HL-60/S4 (cell line): Measurements from ENCODE around the gene MX2.
"Not testable (repeated sequence)": the region's sequence is repeated elsewhere in the genome, so short reads cannot be mapped to it uniquely, and the experiment has no call there.

Experiments used
- in situ Hi-C: fragments of 300-500 bp; cut with MboI; formaldehyde crosslinking; loops from 2 replicates; pipeline ENCODE4 v1.14.3; 2022; ENCODE audit warnings: low sequenced_read_pairs

MX2 gene

DNA sequence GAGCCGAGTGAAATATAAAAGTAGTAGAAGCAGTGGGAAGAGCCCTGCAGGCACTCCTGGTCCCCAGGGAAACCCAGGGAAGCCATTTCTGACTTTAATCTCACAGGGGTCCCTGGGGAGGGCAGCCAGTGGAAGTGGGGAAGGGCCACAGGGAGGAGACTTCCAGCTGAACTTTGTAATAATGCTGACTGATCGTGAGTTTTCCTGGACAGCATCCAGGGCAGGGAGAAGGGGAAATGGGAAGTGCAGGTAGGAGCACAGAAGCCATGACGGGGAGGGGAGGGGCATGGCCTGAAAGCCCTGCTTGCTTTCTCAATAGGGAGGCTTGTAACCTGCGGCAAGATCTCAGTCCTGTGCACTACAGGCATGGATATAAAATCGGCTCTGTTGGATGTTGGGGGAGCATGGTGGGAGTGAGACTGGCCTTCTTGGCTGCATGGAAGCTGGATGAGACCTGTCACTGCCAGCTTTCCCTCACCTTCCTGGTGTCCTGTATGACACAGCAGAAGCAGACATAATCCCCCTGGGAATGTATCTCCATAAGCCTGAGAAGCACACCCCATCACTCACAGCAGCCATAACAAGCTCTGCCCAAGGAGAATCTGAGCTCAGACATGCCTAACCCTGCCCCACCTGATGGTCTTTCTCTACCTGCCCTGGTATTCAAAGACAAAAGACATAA lies 49.1 kb downstream of the MX2 start:
- in situ Hi-C loops, result no loop called here

DNA sequence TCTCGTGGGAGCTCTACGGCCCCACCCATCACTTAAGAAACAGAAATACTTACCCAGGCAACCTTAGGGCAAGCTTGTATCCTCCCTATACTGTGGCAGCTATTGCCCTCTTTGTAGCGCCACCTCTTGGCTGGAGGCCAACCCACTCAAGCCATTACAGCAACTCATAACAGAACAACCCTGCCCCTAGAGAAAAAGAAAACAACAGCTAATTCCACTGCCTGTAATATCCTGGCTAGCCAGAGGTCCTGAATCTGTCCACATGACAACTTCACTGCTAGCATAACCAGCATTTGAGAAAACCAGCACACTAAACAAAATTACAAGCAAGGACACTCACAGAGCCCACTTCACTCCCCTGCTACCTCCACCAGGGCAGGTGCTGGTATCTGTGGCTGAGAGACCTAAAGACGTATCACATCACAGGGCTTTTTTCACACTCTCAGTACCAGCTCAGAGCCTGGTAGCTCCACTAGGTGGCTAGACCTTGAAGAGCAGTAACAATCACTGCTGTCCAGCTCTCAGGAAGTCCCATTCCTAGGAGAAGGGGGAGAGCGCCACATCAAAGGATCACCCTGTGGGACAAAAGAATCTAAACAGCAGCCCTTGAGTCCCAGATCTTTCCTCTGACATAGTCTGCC lies 49.7 kb downstream of the MX2 start:
- in situ Hi-C loops, result no loop called here

DNA sequence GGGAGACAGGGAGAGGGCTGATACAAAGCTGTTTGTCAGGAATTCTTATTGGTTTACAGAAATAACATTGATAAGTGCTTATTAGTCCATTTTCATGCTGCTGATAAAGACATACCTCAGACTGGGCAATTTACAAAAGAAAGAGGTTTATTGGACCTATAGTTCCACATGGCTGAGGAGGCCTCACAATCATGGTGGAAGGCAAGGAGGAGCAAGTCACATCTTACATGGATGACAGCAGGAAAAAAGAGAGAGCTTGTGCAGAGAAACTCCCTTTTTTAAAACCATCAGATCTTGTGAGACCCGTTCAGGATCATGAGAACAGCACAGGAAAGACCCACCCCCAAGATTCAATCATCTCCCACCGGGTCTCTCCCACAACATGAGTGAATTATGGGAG lies 55.7 kb downstream of the MX2 start:
- in situ Hi-C loops, result not testable (repeated sequence)

DNA sequence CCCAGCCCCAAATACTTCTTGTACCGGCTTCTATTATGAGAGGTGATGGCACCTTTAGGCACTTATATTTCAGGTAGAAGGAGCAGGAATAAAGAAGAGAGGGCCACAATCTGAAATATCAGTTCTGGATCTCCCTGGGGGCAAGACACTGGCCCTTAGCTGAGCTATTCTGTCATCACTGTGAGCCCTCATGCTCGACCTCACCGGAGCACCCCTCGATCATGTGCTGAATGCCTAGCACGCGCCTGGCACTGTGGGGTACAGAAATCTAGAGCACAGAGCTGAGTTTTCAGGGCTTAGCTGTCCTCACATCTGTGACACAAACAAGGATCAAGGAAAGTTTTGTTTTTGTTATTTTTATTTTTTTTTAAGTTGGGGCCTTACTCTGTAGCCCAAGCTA lies 56.6 kb downstream of the MX2 start:
- in situ Hi-C loops, result no loop called here

DNA sequence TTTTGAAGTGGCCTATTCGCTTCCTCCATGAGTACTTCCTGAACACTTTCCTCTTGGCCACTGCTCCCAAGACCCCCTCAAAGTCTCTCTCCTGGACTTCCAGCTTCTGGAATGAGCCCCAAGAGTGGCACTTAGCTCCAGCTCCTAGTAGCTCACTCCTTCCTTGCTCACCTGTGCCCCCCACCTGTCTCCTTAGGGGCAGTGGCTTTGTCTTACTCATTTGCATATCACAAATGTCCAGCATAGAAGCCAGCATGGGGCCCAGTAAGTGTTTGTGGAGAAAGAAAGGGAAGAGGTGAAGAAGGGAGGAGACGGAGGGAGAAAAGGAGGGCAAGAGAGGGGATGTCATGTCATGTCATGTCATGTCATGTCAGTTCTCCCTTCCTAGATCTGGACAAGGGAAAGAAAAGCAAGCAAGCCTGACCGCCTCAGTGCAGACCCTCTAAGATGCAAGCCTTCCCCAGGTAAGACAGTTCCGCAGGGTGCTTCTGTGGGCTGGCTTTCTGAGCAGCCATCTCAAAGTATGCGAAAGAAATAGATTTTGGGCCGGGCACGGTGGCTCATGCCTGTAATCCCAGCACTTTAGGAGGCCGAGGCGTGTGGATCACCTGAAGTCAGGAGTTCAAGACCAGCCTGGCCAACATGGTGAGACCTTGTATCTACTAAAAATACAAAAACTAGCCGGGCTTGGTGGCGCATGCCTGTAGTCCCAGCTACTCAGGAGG lies 57.3 kb downstream of the MX2 start:
- in situ Hi-C loops, result no loop called here

DNA sequence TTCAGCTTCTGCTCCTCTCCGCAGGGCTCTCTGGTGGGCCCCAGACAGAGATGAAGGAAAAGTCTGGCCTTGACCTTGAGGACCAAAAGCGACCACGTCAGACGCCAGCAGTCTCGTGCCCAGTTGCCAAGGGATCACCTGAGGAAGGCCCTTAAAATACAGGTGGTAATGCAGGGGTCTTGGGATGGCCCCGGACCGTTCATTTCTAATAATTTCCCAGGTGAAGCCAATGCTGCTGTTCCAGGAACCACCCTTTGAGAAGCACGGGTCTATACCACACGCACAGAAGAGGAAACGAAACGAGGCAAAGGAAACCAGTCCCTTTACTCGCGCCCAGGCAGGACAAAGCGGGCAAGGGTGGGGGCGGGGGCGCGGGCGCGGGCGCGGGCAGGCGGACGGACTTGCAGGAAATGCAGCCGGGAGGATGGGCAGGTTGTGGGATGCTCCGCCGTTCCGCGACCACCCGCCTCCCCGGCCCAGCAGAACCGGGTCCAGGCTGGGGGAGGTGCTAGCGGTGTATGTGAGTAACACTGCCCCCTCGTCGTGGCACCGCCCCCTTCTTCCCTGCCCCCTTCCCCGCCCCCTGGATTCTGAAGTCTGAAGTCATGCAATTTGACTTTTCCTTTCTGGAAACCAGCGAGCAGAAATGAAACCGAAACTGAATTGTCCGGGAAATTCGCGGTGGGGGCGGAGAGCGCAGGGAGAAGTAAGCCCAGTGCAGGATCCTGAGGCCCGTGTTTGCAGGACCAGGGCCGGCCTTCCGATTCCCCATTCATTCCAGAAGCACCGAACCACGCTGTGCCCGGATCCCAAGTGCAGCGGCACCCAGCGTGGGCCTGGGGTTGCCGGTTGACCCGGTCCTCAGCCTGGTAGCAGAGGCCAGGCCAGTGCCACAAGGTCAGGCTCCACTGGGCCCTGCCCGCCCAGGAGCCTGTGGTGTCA lies 58.4 kb downstream of the MX2 start:
- in situ Hi-C loops, result no loop called here

DNA sequence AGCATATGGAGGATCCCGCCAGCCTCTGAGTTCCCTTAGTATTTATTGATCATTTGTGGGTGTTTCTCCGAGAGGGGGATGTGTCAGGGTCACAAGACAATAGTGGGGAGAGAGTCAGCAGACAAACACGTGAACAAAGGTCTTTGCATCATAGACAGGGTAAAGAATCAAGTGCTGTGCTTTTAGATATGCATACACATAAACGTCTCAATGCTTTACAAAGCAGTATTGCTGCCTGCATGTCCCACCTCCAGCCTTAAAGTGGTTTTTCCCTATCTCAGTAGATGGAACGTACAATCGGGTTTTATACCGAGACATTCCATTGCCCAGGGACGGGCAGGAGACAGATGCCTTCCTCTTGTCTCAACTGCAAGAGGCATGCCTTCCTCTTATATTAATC lies 59.2 kb downstream of the MX2 start:
- in situ Hi-C loops, result not testable (repeated sequence)

DNA sequence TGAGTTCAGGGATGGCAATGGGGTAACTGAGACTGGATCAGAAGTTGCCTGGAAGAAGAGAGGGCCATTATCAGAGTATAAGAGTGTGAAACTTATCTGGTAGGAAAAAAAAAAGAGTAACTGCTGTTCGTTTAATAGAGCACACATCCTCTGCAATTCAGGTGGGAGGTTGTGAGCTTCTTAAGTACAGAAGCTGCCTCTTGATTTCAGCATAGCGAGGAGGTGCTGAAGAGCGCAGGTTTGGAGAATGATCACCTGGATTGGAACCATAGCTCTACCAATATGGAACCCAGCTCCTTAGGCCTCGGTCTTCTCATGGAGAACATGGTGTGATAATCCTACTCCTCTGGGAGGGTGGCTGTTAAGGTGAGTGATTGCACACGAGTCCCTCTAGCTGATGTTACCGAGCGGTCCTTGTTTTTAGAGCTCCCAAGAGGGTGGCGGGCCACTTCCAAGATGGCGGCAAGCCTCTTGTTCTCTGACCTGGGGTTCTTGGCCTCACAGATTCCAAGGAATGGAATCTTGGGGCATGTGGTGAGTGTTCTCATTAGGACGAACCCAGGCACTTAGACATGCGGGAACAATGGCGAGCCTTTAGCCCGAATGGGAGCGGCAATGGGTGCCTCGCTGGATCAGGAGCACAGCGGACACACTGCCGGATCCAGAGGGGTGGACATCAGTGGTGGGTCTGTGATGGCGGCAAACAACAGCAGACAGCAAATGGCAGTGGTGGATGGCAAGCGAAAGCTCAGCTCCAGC lies 60.9 kb downstream of the MX2 start:
- in situ Hi-C loops, result no loop called here

DNA sequence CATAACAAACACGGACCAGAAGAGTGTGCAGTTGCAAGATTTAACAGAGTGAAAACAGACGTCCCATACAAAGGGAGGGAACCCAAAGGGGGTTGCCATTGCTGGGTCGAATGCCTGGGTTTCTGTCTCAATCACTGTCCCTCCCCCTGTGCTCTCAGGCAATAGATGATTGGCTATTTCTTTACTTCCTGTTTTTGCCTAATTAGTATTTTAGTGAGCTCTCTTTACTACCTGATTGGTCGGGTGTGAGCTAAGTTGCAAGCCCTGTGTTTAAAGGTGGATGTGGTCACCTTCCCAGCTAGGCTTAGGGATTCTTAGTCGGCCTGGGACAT lies 61.4 kb downstream of the MX2 start:
- in situ Hi-C loops, result not testable (repeated sequence)

DNA sequence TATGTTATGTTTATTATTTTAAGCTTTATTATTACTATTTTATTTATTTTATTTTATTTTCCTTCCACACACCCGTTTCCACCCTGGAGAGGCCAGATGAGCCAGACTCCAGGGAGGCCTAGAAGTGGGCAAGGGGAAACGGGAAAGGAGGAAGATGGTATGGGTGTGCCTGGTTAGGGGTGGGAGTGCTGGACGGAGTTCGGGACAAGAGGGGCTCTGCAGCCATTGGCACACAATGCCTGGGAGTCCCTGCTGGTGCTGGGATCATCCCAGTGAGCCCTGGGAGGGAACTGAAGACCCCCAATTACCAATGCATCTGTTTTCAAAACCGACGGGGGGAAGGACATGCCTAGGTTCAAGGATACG lies 63.7 kb downstream of the MX2 start:
- in situ Hi-C loops, result no loop called here

DNA sequence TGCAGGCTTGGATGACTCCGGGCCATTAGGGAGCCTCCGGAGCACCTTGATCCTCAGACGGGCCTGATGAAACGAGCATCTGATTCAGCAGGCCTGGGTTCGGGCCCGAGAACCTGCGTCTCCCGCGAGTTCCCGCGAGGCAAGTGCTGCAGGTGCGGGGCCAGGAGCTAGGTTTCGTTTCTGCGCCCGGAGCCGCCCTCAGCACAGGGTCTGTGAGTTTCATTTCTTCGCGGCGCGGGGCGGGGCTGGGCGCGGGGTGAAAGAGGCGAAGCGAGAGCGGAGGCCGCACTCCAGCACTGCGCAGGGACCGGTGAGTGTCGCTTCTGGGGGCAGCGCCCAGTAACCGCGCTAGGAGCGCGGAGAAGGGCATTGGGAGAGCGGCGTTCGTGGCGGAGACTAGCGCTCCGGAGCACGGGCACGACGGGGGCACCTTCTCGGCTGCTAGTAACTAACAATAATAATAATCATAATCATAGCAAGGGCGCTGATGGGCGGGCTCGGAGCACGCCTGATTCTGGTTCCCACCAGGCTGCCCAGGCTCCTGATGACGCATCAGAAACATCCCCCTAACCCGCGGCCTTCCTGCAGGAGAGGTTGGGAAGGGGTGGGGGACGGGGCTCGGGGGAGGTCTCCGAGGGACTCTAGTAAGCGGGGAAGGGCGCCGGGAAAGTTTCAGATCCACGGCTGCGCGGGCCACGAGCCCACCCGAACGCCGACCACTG lies 64.3 kb downstream of the MX2 start, which contains the start of gene MX1:
Gene MX1, plus strand, starts transcription at position 286 of the 722 bp plus-strand sequence. CDS start 5,832 bp downstream, outside the sequence.
- in situ Hi-C loops, result no loop called here

DNA sequence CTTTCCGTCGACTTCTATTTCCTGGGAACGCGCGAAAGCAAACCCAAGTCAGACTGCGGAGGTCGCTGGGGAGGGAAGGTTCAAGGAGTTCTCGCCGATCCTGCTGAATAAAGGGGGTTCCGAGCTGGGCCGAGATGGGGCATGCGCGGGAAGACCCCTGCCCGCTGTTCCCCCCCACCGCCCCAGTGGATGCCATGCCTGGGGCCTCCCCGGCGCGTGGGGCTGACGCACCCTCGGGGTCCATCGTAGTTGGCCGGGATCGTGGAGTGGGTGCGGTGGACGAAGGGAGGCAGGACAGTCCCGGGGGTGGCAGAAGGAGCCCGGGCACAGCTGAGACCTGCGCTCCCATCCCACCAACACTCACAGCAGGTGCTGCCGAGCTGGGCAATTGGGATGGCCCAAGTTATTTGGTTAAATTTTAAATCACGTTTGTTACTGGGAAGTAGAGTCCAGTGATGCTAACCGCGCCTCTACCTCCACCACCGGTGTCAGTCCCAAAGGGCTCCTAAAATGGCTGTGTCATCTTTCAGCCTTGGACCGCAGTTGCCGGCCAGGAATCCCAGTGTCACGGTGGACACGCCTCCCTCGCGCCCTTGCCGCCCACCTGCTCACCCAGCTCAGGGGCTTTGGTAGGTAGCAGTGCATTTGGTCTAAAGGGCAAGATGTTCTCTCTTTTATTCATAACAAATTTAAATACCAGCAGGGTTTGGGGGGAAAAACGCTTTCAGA lies 65.0 kb downstream of the MX2 start:
- in situ Hi-C loops, result no loop called here

DNA sequence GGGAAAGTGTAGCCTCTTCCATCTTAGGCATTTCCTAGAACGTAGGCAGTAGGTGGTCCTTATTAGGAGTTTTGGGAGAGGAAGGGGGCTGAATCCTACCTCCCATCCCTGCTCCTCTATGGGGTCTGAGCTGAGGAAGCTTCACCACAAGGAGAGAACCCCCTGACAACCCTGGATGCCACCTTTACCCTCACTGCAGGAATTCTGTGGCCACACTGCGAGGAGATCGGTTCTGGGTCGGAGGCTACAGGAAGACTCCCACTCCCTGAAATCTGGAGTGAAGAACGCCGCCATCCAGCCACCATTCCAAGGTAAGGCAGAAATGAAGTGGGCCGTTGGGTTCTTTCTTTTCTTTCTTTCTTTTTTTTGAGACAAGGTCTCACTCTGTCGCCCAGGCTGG lies 65.7 kb downstream of the MX2 start:
- in situ Hi-C loops, result no loop called here

DNA sequence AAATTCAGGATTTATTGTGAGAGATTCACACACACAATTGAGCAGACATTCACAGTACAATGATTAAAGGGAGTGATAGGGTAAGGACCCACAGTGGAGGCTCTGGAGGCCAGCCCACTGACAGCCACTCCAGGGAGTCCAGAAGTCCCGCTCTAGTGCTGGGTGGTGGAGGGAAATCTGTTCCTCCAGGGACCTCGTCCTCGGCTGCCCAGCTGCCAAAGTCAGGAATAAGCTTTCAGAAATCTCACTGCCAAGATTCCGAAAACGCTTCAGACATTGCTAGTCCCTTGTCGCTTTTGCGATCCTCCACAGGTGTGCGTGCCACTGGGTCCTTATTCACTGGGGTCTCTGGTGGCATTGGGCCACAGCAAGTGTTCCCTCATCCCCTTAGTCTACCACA lies 66.5 kb downstream of the MX2 start:
- in situ Hi-C loops, result no loop called here

DNA sequence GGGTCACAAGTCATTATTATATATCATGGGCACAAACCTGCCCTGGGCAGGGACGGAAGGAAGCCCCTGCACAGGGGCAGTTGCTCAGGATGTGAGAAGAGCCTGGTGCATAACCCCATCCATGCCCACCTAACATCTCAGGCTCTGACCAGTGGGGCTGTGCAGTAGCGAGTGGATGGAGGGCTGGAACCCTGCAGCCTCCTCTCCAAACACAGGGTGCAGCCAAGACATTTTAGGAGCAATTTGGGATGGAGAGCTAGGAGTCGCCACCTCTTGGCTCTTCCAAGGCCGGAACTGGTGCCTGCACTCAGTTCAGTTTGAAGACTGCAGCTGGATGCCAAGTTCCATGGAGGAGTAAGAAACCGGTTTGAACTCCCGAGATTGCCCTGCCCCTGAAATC lies 67.0 kb downstream of the MX2 start:
- in situ Hi-C loops, result no loop called here

DNA sequence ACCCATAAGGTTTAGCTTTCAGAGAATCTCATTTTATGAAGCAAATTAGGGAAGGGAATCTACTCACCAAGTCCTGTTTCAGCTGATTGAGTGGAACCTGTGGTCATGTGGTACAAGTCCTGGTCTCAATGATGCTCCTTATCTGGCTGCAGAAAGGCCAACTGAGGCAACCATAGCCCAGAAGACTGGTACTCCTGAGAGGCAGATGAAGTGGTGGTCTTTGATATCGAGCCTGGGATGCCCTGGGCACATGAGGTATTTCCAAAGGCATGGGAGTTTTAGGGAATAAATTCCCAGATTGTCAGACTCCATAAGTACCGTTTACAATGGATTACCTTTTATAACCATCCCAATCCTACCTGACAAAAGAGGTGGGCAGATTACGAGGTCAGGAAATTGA lies 67.5 kb downstream of the MX2 start:
- in situ Hi-C loops, result no loop called here

DNA sequence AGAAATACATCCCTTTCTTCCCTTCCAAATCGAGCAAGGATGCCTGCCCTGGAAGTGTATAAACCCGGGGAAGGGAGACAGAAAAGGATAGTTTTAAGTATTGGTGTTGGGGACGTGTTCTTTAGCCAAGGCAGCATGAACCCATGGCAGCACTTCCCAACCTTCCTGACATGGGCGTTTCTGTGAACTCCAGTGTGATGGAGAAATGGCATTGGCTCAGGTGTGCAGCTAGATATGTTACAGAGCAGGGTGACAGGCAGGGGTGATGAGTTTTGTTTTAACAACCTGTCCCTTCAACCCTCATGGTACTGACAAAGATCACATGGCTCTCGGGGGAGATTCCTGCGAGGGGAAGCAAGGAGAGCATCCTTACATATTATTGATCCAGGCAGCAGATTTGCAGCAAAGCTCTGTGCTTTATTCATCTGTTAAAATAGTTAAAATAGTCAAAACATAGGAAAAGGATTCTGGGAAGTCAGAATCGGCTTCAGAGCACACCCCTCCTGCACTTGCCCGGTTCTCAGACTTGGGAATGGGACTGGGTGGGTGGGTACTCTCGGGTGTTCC lies 68.2 kb downstream of the MX2 start:
- in situ Hi-C loops, result no loop called here

DNA sequence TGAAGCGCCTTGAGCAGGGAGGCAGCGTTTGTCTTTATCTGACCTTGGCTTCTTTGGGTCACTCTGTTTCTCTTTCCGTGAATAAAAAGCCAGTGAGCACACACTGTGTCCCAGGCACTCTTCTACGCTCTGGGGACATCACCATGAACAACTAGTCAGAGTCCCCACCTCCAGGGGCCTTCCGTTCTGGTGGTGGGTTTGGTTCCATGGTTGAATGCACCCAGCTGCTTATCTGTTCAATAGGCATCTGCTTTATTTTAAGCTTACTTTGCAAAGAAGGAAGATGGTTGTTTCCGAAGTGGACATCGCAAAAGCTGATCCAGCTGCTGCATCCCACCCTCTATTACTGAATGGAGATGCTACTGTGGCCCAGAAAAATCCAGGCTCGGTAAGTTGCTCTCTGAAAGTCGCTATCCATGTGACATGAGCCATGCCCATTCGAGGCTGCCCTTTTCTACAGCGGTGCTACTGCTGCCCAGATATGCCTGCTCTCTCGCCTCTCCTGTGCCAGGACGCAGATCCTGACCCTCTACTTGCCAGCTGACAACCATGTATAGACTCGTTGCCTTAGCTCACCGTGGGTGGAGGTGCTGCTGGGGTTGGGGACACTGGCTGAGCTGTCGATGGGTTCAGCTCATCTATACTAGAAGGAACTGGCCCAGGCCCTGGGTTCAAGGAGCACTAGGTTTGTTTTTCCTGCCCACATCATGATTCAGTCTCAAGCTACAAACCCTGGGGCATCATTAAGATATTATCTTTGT lies 70.1 kb downstream of the MX2 start:
- in situ Hi-C loops, result no loop called here
